Posterior vena cava (tissue), 2 donors: ENCODE measurements around the gene NOX5. TPM values are rescaled to one million over a fixed set of nuclear protein-coding genes. Genes with fewer than 3 reads are reported as not detected.

Experiments
- DNase-seq: peaks from one replicate; pipeline ENCODE4 v3.0.0-alpha.2; 2020; ENCODE audit warnings: low spot score
- intact Hi-C, 2 donors: fragments of 100-400 bp; cut with DNase I; formaldehyde crosslinking; loops; one replicate each; pipeline versions ENCODE4 v1.14.1 to v1.14.2; 2022 to 2023
- total RNA-seq, 2 donors: library from RNA; stranded (reverse); fragmentation: NEBNext Ultra II Directional; extraction: Animal tissue kit (Norgen Biotek cat#: 25700); gene quantifications; one replicate each; pipeline ENCODE4 v1.2.1, GENCODE V29; 2021
- donor health status: DM: yes; HTN: yes; CAD: no.
- donor health status: DM: yes; HTN: yes; CAD: no.

The NOX5 gene
- total RNA-seq, 2 donors from 2014 or later: 0.09 to 0.10 TPM

GRCh38 chr15:68990231-68990991 is 24.1 kb upstream of the NOX5 start:
- no peak for DNase-seq
- intact Hi-C loops: no loop called here

- intact Hi-C loops: no loop called here
- no peak for DNase-seq
Observed at GRCh38 chr15:68990992-68991500, 23.4 kb upstream of the NOX5 start.

- DNase-seq: no peak
- intact Hi-C loops: no loop called here
Observed at GRCh38 chr15:68991723-68992122, 22.8 kb upstream of the NOX5 start.

GRCh38 chr15:68992696-68993095 is 21.8 kb upstream of the NOX5 start:
- no peak for DNase-seq
- intact Hi-C loops: no loop called here

- no peak for DNase-seq
- intact Hi-C loops: no loop called here
Observed at GRCh38 chr15:68993276-68993675, 21.2 kb upstream of the NOX5 start.

GRCh38 chr15:68994149-68994548 is 20.3 kb upstream of the NOX5 start:
- intact Hi-C loops: no loop called here
- no peak for DNase-seq

GRCh38 chr15:68994981-68995761 is 19.3 kb upstream of the NOX5 start:
- intact Hi-C loops: no loop called here
- no peak for DNase-seq

- no peak for DNase-seq
- intact Hi-C loops: no loop called here
Observed at GRCh38 chr15:68997050-68997449, 17.4 kb upstream of the NOX5 start.

- no peak for DNase-seq
- intact Hi-C loops: no loop called here
Observed at GRCh38 chr15:68997930-68998777, 16.3 kb upstream of the NOX5 start.

GRCh38 chr15:68999091-68999490 is 15.4 kb upstream of the NOX5 start:
- intact Hi-C loops: no loop called here
- DNase-seq: no peak

- intact Hi-C loops: no loop called here
Observed at GRCh38 chr15:69000091-69000490, 14.4 kb upstream of the NOX5 start.

GRCh38 chr15:69000725-69001503 is 13.6 kb upstream of the NOX5 start:
- intact Hi-C loops: no loop called here

More at GRCh38 chr15:69000091-69000490, 14.4 kb upstream of the NOX5 start:
- no peak for DNase-seq

GRCh38 chr15:69002783-69003182 is 11.7 kb upstream of the NOX5 start:
- intact Hi-C loops: no loop called here
- DNase-seq: no peak

More at GRCh38 chr15:69000725-69001503, 13.6 kb upstream of the NOX5 start:
- DNase-seq: no peak

GRCh38 chr15:69004011-69004410 is 10.5 kb upstream of the NOX5 start:
- no peak for DNase-seq
- intact Hi-C loops: no loop called here

- intact Hi-C loops: no loop called here
- no peak for DNase-seq
Observed at GRCh38 chr15:69008056-69008455, 6.4 kb upstream of the NOX5 start.

- intact Hi-C loops: no loop called here
- DNase-seq: no peak
Observed at GRCh38 chr15:69009341-69009740, 5.2 kb upstream of the NOX5 start.

GRCh38 chr15:69011641-69012040 is 2.9 kb upstream of the NOX5 start:
- intact Hi-C loops: loop anchor here in 1 of 2 donors (10.0 kb wide), 1 partner anchor 267 kb away; no protein-coding TSS in a partner anchor
- no peak for DNase-seq

- no peak for DNase-seq
Observed at GRCh38 chr15:69012761-69013364, 1.6 kb upstream of the NOX5 start.

More at GRCh38 chr15:69012761-69013364, 1.6 kb upstream of the NOX5 start:
- intact Hi-C loops: loop anchor here in 1 of 2 donors (10.0 kb wide), 1 partner anchor 268 kb away; no protein-coding TSS in a partner anchor
